Stimulated activated CD4-positive, alpha-beta T cell treated with anti-CD3 and anti-CD28 coated beads, Interleukin-2, amount 100 ng/mL, for 24 hours (primary cell): ENCODE results near the gene NAIF1.
"Not testable (repeated sequence)": the region's sequence is repeated elsewhere in the genome, so short reads cannot be mapped to it uniquely, and the experiment has no call there.

Experiments used
- DNase-seq, 2 donors: peaks; one replicate each; pipeline ENCODE4 v3.0.0-alpha.2; 2020

Gene NAIF1, protein sequence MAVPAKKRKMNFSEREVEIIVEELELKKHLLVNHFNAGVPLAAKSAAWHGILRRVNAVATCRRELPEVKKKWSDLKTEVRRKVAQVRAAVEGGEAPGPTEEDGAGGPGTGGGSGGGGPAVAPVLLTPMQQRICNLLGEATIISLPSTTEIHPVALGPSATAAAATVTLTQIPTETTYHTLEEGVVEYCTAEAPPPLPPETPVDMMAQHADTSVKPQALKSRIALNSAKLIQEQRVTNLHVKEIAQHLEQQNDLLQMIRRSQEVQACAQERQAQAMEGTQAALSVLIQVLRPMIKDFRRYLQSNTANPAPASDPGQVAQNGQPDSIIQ

DNA sequence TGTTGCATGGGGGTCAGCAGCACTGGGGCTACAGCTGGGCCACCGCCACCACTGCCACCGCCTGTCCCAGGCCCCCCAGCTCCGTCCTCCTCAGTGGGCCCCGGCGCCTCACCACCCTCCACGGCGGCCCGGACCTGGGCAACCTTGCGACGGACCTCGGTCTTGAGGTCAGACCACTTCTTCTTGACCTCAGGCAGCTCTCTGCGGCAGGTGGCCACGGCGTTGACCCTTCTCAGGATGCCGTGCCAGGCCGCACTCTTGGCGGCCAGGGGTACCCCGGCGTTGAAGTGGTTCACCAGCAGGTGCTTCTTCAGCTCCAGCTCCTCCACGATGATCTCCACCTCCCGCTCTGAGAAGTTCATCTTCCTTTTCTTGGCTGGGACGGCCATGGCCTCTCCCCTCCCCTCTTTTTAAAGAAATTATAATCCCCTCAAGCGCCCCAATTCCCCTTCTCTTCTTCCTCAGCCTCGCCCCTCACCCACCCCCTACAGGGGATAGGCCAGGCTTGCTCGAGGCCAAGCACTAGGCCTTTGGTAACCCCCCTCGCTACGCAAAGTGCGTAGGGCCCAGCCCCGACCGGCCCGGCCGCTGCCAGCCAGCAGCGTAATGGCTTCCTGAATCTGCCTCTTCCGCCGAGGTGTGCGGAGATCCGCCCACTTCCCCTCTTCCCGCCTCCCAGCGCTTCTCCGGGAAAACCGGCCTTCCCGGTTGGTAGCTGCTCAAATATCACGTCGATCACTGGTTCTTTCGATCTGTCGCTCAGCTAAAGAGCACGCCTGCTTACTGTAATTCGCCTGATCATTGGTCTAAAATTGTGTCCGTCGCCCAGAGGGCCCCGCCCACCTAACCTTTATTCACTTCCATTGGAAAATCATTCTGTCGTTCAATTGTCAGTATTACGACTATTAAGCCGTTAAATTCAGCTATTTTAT is at the start of gene NAIF1:
Gene NAIF1, minus strand, starts transcription at position 608 of the 932 bp plus-strand sequence. Its CDS starts 219 bp downstream, at position 389.
- DNase-seq: peak; percentile 96

DNA sequence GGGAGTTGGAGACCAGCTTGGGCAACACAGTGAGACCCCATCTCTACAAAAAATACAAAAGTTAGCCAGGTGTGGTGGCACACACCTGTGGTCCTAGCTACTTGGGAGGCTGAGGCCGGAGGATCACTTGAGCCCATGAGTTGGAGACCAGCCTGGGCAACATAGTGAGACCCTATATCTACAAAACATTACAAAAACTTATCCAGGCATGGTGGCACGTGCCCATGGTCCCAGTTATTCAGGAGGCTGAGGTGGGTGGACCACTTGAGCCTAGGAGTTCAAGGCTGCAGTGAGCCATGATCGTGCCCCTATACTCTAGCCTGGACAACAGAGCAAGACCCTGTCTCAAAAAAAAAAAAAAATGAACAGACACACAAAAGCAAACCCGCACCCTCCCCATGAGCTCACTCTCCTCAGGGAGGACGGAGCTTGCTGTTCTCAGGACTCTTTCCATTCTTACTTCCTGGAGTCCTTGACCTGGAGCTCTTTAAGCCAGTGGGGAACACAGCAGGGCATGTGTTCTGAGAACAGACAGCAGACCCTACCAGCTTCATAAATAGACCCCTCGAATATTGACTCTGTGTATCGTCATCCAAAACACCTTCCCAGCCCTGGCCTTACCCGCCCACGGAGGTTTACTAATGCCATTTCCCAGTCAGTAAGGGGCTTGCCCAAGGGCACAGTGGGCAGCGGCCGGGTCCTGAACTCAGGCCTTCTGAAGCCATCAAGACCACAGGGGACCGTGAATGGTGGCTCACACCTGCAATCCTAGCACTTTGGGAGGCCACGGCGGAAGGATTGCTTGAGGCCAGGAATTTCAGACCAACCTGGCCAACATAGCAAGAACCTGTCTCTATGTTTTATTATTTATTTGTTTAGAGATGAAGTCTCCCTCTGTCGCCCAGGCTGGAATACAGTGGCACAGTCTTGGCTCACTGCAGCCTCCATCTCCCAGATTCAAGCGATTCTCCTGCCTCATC is 49.3 kb upstream of the NAIF1 start:
- no peak for DNase-seq

DNA sequence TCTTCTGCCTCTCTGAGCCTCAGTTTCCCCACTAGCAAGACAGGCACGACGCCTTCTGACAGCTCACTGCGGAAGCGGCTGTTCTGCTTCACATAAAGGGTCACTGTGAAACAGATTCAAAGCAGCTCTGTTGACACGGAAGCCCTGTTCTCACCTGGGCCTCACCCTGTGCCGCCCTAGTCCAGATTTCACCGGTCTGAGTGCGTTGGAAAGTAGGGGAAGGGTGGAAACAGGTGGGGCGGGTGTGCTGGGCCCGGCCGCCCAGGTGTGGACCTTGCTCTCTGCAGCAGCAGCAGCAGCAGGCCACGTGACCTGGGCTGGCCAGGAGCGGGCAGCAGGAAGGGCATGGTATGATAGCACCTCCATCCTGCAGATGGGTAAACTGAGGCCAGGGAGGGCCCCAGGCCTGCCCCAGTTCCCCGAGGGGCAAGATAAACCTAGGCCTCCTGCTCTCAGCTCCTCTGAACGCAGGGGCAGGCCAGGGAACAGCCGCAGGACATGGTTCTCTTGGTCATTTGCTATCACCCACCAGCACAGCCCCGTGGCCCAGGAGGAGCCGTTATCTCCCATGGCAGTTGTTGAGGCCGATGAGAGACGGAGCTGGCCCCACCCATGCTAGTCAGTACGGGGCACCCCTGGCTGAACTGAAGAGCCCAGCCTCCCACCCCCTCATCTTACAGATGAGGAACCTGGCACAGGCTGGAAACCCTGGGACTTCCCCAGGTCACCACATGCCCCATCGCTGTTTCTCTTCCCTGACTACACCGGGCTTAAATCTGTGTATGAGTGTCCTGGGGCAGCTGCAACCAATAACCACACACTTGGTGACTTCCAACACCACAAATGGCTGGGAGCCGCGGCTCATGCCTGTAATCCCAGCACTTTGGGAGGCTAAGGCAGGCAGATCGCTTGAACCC is 48.3 kb upstream of the NAIF1 start:
- DNase-seq: no peak

DNA sequence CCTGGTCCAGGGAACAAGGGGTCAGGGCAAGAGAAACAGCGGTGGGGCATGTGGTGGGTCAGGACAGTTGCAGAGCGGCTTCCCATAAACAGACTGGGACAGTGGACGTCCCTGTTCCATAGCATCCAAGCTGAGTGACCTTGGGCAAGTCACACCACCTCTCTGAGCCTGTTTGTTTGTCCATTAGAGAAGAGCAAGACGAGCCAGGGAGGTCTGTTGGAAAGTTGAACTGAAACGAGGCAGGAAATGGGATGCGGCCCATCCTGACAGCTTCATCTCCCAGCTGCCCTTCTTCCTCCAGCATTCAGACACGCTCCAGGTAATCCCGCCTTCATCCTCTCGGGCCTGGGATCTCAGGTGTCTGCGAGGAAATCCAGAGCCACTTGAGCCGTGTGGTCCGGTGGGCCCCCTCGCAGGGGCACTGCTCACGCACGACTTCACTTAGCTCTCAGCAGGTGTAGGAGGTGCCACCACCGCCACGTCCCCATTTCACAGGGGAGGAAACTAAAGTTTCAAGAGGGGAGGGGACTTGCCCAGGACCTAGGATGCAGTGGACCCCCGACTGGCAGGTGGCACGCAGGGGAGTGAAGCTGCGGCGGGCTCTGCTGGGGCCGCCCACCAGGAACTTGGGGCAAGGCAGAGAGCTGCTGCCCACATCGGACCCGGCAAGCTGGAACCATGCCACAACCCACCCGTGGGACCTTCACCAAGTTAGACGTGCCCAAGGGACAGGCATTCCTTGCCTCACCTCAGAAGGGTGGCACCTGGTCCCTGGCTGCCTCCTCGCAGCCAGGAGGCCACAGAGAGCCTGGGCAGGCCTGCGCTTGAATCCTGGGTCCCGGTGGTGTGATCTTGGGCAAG is 47.4 kb upstream of the NAIF1 start:
- no peak for DNase-seq

DNA sequence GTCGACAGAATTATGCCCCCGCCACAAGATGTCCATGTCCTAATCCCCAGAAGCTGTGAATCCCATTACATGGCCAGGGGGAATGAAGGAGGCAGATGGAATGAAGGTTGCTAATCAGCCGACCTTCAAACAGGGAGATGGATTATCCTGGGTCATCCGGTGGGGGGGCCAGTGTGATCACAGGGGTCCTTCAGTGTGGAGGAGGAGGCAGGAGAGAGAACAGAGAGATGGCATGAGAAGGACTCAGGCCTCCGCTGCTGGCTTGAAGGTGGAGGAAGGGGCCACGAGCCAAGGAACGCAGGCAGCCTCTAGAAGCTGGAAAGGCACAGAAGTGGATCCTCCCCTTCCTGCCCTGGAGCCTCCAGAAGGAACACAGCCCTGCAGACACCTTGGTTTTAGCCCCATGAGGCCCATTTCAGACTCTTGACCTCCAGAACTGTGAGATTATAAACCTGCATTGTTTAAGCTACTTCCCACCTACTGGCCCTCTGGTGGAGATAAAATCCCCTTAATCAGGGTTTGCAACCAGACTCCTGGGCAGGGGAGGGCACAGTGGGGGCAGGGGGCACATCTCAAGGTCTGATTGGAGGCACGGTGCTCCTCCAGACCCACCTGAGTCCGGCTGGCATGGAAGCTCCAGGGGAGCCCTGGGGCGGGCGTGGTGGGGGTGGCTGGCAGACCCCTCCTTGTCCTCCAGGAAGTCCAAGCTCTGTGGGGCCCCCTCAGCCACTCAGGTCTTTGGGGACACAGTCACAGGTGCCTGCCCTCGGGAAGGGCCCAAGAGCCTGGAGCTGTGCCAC is 46.6 kb upstream of the NAIF1 start:
- no peak for DNase-seq

DNA sequence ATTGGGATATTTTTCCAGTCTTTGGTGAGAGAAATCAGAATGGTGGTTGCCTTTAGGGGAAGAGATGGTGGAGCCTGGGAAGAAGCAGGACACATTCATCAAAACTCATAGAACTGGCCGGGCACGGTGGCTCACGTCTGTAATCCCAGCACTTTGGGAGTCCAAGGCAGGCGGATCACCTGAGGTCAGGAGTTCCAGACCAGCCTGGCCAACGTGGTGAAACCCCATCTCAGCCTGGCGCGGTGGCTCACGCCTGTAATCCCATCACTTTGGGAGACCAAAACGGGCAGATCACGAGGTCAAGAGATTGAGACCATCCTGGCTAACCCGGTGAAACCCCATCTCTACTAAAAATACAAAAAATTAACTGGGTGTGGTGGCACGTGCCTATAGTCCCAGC is 44.6 kb upstream of the NAIF1 start:
- not testable (repeated sequence) for DNase-seq

DNA sequence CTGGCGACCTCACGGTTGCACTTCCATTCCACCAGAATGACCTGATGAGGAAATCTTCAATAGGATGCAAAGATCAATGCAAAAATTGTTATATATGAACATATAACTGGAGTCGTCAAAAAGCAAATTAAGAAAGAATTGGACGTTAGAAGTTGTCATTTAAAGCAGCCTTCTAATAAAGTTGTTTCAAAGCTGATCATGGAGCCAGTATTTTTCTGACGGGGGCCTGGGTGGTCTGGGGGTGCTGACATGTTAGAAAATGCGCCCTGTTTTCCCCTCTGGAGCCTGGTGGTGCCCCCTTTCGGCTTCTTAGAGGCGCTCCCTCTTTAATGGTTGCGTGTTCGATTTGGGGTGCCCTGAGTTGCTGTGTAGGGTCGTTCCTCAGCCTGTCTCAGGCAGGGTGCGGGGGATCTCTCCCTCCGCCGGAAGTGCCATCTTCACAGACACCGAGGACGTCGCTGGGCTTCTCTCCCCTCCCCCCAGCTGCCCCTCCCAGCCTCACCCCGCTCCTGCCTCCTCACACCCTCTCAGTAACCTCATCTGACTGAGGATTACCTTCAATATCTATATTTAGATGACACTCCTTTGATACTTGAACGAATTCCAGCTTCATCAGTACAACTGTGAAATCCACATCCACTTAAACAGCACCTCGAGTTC is 42.1 kb upstream of the NAIF1 start:
- no peak for DNase-seq

DNA sequence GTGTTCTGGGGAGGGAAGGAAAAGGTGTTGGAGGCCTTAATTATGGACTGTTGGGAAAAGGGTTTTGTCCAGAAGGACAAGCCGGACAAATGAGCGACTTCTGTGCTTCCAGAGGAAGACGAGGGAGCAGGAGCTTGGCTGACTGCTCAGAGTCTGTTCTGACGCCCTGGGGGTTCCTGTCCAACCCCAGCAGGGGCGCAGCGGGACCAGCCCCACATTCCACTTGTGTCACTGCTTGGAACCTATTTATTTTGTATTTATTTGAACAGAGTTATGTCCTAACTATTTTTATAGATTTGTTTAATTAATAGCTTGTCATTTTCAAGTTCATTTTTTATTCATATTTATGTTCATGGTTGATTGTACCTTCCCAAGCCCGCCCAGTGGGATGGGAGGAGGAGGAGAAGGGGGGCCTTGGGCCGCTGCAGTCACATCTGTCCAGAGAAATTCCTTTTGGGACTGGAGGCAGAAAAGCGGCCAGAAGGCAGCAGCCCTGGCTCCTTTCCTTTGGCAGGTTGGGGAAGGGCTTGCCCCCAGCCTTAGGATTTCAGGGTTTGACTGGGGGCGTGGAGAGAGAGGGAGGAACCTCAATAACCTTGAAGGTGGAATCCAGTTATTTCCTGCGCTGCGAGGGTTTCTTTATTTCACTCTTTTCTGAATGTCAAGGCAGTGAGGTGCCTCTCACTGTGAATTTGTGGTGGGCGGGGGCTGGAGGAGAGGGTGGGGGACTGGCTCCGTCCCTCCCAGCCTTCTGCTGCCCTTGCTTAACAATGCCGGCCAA is 41.3 kb upstream of the NAIF1 start:
- no peak for DNase-seq

DNA sequence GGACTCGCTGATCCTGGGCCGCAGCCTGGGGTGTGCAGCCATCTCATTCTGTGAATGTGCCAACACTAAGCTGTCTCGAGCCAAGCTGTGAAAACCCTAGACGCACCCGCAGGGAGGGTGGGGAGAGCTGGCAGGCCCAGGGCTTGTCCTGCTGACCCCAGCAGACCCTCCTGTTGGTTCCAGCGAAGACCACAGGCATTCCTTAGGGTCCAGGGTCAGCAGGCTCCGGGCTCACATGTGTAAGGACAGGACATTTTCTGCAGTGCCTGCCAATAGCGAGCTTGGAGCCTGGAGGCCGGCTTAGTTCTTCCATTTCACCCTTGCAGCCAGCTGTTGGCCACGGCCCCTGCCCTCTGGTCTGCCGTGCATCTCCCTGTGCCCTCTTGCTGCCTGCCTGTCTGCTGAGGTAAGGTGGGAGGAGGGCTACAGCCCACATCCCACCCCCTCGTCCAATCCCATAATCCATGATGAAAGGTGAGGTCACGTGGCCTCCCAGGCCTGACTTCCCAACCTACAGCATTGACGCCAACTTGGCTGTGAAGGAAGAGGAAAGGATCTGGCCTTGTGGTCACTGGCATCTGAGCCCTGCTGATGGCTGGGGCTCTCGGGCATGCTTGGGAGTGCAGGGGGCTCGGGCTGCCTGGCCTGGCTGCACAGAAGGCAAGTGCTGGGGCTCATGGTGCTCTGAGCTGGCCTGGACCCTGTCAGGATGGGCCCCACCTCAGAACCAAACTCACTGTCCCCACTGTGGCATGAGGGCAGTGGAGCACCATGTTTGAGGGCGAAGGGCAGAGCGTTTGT is 40.5 kb upstream of the NAIF1 start:
- no peak for DNase-seq

DNA sequence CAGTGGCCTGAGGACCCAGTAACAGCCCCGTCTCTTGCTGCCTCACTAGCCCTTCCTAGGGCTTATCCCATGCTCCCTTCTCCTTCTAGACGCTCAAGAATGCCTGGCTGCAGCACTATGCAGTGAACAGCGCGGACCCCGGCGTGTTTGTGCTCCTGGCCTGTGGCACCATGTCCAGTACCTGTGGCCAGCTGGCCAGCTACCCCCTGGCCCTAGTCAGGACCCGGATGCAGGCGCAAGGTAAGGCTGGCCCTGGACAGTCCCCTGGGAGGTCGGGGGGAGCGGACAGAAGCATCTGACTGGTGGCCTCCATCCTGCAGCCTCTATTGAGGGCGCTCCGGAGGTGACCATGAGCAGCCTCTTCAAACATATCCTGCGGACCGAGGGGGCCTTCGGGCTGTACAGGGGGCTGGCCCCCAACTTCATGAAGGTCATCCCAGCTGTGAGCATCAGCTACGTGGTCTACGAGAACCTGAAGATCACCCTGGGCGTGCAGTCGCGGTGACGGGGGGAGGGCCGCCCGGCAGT is 39.9 kb upstream of the NAIF1 start:
- no peak for DNase-seq

DNA sequence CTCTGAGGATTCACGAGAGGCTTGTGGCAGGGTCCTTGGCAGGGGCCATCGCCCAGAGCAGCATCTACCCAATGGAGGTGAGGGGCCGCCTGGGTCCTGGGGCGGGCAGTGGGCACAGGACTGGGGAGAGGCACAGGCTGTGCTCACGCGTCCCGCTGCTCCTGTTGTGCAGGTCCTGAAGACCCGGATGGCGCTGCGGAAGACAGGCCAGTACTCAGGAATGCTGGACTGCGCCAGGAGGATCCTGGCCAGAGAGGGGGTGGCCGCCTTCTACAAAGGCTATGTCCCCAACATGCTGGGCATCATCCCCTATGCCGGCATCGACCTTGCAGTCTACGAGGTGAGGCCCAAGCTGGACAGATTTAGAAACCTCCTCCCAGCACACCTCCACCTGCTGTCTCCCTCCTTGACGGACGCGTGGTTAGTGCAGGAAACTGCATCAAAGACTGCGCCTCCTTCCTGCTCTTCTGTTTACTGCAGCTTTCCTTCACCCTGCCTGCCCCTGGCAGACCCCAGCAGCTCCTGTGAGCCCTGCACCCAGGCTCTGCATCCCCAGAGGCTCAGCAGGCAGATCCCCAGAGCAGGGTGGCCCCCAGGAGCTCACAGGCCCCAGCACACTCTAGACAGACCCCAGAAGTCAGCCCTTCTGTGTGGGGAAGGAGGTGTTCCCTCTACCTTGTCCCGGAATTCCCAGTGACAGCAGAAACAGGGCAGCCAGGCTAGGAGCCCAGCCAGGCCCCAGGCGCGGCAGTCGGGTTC is 39.2 kb upstream of the NAIF1 start:
- no peak for DNase-seq

DNA sequence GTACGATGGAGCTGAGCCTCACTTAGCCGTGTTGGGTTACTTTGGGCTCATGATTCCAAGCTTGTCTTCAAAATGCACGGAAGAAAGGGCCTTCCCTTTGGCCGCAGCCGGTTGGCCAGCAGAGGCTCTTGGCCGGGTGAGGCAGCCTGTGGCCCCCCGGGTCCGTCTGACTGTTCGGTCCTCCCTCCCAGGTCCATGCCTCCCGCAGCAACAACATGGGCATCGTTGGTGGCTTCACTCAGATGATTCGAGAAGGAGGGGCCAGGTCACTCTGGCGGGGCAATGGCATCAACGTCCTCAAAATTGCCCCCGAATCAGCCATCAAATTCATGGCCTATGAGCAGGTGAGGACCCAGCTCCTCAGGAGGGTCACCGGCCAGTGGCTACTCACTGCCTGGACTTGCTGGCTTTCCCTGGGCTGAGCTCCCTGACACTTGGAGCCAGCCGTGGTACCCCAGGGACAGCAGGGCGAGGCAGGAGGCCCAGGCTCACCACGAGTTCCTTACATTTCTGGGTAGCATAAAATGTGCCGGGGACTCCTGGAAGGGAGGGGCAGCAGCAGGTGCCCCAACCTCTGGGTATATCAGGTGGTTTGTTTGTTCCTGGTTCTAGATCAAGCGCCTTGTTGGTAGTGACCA is 38.5 kb upstream of the NAIF1 start:
- DNase-seq: no peak

DNA sequence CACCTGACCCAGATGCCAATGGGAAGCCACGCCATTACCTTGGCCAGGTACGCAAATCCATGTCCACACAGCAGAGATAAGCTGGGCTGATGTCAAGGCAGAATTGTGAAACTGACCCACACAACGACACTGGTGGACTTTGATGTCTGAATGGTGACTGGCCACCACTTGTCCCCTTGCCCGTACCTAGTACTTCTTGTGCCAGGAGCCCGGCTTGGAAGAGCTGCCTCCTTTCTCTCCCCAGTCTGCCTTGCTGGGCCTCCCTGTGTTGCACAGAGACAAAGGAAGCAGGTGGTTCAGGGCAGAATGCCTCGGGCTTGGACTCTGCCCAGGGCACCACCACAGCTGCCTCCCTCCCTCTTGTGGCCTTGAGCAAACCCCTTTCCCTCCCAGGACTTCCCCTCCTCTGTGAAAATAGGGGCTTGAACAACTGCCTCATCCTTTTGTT is 37.1 kb upstream of the NAIF1 start:
- DNase-seq: no peak

DNA sequence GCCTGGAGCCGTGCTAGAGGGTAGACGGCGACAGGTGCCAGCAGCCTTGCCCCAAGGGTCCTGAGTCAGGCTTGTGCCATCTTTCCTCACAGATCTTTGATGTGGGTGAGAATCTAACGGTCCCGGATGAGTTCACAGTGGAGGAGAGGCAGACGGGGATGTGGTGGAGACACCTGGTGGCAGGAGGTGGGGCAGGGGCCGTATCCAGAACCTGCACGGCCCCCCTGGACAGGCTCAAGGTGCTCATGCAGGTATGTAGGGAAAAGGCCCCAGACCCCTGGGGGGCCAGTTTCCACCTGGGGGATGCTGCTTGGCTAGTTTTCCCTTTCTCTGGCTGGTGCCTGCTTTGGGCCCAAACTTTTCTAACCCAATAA is 36.5 kb upstream of the NAIF1 start:
- peak in 1 of 2 donors; percentile 46 for DNase-seq

DNA sequence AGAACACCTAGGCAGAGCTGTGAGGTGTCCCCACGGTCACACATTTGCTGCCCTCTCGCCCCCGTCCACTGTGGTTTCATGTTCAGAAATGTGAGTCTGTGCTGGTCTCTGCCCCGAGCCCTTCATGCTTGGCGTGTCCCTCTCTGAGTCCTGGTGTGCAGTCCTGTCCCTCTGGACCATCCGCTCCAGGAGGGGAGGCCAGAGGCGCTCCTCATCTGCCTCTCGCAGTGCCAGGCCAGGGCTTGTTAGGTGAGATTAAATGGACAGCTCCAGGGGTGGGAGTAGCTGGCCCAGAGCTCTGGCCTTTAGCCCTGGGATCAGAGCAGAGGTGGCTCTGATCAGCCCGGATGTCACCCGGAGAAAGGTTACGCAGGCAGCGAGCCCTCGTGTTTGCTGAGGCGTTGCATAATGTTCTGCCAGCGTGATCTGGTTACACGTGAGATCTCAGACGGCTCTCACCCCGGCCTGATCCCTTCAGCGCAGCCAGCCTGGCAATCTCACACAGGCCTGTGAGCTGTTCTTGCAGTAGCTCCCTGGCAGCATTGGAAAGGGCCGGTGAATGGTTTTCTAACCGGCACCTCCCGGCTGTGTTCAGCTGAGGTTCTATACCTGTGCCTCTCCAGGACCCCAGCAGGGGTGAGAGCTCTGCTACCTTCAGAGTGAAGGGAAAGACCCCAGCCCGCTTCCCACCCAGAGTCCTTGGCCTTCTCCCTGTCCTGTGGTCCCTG is 35.9 kb upstream of the NAIF1 start:
- DNase-seq: no peak
